HG02973 (cell line): ENCODE measurements around the gene RAP2A.

Experiments
- ATAC-seq: cut with Tn5 transposase; IDR thresholded peaks from one replicate; pipeline ENCODE4 v1.9.1; 2021; ENCODE audit warnings: moderate library complexity; ENCODE audit not compliant: unreplicated experiment

RAP2A gene

DNA sequence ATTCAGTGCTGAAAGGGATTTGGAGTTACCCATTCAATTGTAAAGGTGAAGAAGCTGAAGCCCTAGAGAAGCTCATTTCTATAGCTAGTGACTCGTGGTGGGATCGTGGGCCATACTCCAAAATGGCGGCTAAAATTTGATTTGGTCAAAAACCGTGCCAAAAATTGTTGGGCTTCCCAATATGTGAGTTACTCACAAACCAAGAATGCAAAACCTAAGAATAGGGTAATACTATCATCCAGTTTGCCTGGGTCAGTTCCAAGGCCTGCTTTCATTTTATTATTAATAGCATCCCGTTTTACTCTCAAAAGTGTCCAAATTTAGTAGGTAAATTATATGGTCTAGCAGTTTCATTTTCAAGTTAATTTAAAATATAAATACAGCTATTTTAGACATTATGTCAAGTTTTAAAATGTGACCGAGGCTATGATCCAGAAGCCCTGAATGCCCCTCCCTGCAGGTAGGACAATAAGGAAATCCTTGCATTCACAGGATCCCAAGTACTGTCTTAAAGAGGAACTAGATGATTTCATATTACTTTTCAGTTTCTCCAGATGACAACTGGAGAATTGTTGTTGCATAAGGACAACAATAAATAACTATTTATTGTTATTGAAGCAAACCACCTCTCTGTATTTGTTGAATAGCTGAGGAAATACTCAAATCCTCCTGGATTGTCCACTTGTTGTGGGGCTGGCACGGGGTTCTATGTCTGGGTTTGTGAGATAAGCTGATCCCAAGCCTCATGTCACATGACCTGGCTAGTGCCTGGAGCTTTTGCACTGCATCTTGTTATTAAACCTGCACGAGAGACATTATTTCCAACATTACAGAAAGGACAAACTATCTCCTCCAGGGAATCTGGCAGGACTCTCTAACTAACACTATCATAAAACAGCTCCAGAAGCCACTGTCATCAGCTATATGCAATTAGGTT is 11.6 kb upstream of the RAP2A start:
- no peak for ATAC-seq

DNA sequence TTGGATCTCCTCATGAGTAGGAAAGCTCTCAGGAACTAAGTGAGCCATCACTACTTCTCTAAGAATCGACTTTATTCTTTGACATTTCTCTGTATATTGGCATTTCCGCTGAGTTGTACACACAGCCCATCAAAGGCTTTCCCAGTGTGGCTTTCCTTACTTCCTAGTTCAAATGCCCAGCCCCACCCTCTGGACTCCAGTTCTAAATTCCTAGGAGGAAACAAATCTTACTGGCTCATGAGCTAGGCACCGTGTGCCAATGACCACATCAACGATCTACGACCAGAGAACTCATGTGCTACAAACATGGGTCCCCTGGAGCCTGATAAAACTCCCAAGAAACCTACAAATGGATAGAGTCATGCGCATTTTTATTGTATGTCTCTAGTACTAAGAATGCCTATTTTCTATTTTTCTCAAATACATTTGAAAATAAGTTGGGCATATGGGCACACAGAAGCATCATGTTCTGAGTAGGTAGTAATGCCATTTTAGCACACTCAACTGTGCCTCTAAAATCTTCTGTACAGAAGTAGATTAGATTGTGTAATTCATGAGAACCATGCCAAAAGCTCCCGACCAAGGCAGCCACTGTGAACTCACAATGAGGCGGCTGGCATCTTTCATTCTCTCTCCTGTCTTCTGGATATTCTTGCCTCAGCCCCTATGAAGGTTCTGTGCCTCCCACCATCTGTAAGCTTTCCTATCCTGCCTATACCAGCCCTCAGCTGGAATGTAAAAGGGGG is 10.5 kb upstream of the RAP2A start:
- no peak for ATAC-seq

DNA sequence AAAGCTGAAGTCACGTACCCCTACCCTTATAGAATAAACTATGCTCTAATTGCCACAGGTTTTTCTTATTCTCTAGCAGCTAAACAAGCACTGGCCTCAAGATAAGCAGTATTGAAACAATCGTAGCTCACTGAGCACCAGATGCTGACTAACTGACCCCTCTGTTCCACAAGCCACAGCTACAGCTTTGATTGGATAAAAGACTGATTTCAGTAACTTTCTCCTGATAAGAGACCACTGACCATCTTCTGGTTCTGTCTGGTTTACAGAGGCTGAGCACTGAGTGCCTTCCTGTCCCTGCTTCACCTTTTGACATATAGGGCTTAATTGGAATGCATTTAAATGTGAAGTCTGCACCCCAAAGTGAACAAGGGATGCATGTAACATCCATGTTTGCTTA is 8.4 kb upstream of the RAP2A start:
- no peak for ATAC-seq

DNA sequence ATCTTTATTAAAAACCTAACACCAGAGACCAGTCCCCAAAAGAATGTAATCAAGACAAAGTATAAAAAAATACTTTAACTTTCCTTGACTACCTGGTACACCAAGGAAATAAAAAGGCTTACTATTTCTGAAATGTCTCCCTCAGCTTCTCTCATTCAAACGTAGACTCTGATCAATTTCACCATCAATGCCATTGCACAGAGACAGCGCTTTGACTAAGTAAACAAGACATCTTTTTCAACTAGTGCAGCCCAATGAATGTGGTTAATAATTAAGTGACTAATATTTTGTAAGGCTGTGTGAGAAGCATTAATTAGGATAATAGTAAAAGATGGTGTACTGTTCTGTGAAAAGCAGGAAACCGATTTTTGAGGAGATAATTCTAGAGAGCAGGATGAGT is 7.3 kb upstream of the RAP2A start:
- no peak for ATAC-seq

DNA sequence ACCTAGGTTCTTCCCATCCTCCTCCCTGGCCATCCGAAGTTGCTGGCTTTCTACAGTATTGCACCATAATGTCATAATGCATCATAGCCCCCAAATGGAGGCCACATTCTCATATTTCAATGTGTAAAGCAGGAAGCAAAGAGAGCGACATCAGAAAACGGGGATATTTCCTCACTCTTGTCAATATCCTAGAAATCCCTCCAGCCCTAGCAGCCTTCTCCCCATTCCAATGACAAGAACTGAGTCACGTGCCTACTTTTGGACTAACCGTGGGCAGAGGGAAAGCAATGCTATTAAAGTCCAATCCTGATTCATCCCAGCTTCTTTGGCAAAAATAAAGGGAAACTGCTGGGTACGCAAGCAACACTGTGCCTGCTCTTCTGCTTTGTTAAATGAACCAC is 4.3 kb upstream of the RAP2A start:
- ATAC-seq = no peak

DNA sequence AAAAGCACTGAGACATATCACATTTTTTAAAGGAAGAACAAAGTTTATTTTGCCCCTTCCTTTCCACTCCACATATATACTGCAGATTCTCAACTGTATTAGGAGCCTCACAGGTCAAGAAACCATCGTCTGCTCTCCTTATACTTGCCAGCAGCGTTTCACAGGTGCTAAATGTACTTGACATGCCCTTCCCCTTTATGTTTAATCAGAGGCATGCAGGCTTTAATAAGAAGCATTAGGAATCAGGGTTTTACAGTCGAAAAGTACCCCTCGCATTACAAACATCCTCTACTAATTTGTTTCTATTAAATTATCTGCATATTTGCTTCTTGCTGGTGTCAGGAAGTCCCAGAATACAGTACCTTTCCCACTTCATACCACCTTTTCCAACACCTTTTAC is 3.7 kb upstream of the RAP2A start:
- ATAC-seq = no peak

DNA sequence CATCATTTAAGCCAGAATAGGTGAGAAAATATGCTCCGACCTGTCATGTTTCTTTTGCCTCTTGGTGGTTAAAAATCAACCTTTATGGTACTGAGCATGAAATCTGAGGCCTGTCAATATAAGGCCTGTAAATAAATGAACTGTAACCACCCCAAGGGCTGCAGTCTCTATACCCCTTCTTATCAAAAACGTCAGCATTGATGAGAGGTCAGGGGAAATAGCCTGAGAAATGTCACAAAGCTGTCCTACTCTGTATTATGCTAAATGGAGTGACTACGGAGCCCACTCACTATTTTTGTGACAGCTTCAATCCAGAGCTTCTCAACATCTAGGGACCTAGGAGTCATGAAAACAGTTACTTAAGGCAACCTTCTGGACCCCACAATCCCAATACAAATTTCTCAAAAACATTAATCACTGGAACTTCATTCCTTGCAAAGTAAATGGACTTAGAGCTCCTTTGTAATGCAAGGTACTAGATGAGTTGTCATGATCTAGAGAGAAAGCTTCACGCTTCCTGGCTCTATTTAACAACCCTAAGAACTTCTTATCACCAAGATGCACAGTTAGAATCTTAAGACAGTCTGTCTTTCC is 2.7 kb upstream of the RAP2A start:
- ATAC-seq = no peak

DNA sequence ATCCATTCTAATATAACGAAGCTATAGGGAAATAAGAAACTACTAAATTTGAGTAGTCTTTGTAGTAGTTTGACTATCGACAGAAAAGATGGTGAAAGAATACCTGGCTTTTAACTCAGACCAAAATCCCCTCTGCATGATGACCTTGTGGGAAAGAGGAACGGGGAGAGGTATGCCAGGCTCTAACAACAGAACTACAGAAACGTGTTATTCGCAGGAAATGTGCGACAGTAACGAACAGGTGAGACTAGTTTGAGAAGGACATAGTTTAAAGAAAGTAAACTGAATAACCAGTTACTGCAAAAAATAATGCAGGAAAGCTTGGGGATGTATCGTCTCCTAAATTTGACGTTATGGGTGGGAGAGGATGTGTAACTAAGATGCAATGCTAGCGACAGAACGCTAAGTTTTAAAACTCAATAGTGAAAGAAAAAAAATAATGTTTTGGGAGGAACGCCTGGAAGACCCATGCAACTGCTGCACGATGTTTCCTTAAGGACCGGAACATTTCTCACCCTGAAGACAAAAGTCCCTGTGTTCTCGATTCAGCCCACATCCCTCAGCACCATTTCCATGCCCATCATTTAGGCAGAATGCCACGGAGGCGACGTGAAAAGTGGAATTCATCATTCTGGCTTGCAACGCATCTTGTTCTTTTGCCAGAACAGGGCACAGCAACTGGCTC is 1.6 kb upstream of the RAP2A start:
- ATAC-seq = no peak

DNA sequence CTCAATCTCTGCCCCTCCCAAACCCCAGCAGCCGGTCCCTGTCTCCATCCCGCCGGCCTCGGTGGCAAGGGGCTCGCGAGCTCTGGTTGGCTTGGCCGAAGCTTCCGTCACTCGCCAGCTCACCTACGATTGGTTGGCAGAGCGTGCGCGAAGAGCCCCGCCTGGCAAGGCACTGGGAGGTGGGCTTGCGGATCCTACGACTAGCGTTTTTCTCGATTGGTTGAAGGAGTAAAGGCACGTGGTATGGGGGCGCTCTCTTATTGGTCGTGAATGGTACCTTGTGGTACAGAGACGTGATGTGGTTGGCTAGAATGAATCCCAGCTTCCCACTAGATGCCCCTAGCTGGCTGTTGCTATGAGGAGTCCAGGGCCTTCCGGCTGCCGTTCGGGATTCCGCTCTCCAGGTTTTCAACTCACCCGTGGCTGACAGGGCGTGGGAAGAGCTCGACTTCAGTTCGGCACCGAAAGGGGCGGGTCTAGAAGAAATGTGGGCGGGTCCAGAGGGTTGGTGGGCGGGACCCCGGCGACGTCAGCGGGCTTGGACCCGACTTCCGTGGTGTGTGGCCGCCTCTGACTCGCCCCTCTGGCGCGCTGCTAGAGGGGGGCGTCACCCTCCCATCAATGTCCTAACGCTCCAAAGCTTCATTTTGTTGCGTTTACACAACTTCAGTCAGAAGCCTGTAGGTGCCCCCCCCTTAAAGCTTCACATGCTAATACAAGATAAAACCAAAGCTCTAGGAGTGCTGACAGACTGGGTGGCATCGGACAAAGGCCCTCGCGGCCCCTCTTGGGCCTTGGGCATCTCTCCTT is 847 bp upstream of the RAP2A start:
- peak; percentile 80 for ATAC-seq

DNA sequence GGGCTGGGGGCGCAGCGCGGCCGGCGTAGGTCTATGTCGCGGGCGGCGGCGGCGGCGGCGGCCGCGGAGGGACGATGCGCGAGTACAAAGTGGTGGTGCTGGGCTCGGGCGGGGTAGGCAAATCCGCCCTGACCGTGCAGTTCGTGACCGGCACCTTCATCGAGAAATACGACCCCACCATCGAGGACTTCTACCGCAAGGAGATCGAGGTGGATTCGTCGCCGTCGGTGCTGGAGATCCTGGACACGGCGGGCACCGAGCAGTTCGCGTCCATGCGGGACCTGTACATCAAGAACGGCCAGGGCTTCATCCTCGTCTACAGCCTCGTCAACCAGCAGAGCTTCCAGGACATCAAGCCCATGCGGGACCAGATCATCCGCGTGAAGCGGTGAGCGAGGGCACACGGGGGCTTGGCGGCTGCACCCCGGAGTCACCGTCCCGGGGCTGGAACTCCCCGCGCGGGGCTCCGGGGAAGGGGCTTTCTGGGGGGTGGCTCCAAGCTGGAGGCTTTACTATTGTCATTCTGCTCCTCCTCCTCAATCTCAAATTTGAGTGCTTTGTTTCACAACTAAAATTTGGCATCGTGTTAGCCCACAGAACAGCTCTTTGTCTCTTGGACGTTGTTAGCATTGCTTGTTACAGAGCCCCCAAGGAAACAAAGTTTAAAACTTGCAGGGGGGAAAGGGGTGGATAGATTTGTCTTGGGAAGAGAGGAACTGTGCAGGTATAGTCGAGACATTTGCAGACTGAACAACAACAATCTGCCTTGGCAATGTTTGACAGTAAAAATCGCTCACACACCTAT is 630 bp downstream of the RAP2A start:
- peak; percentile 3 for ATAC-seq

DNA sequence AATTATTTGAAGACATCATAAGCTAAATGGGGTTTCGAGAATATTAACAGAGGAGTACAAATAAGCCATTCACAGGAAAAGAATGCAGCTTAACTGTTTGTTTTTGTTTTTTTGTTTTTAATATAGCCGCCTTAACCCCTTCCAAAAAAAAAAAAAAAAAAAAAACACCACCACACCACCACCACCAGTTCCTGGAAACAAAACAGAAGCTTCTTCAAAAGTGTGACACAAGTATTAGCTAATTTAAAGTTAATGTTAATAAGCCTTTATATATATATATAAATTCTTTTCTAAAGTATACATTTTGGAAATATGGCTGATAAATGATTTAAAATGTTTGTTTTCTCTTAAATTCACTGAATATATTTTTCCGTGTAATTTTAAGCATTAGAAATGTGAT is 1.4 kb downstream of the RAP2A start:
- ATAC-seq = no peak

DNA sequence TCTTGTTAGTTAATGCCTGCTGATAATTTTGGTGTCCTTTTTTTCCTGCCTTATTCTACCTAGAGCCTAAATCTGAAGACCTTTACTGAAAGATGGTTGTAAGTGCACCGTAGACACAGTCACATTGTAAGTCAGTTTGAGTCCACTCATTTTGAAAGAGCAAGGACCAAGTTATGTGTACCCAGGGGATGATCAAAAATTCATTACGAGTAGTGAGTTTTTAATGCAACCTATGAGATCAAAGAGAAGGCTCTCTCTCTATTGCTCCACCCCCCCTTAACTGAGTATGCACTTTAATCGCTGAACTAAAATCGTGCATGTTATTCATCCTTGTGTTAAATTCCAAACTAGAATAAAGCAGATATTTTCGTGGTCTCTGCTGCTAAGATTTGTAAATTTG is 1.8 kb downstream of the RAP2A start:
- no peak for ATAC-seq

DNA sequence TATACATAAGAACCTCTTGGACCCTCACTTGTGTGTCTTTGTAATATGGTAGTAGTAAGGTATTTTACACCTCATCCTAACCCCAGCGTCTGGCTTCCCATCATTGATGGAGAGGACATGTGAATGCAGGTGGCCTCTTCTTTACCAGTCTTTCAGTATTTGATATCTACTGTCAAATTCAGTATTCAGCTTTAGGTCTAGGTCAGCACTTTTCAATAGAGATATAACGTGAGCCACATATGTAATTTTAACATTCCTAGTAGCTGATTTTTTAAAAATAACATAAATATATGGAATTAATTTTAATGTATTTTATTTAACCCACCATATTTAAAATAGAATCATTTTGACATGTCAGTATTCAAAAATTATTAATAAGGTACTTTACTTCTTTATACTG is 2.9 kb downstream of the RAP2A start:
- ATAC-seq = no peak

DNA sequence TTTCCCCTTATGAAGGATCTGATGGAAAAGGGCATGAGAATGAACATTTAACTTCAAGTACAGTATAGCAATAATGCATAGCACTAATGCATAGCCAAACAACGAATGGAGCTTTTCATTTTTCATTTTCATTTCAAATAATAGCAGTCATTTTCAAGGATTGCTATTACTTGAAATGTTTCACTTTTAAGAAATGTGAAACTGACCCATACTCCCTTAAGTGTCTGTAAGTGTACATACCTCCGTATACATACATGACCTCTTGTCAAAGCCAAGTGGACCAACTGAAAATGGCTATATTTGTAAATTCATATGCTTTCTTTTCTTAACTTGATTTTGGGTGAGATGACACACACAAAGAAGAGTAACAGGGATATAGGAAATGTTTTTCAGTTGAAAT is 3.8 kb downstream of the RAP2A start:
- ATAC-seq = no peak

DNA sequence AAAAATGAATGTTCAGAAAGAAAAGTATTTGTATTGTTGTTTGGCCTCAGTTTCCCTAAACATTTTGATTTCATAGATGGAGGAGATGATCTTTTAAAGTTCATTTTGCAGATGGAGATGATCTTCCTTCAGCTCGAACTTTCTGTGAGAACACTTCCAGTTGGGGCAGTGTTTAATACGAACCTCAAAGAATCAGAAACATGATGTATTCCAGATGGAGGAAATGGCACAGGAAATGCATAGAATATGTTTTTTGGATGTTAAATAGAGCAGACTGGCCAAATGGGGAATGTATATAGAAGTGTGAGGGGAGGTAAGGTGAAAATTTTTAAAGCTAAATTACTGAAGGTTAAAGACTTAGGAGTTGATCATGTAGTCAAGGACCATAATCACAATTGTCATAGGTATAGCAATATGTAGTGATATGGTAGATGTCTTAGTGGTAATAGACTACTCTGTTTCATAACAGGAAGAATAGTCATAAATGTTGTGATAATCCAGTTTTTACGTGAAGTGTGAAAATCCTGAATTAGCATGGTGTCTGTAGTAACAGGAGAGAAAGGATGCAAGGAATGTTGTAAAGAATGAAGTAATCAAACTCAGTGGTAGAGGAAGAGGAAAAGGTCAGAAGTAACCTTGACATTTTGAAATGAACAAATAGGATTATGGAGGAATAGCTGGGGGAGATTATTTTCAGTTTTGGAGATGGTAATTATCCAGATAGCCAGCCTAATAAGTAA is 5.1 kb downstream of the RAP2A start:
- no peak for ATAC-seq

DNA sequence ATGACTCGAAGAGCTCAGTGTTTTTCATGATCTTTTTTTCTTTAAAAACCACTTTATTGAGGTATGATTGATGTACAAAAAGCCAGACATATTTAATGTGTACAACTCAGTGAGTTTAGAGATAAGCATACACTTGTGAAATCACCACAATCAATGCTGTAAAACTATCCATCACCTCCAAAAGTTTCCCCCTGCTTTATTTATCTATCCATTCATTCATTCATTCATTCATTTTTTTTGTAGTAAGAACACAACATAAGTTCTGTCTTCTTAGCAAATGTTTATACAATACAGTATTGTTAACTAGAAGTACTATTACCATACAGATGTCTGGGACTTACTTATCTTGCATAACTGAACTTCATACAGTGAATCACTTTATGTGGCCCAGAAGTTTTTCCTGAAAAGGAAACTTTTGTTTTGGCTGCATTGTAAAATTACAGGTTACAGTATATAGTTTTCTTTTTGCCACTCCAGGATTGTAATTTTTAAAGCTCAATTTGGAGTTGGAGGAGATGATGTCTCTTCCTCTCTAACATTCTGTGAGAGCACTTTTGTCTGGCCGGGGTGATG is 6.7 kb downstream of the RAP2A start:
- ATAC-seq = no peak

DNA sequence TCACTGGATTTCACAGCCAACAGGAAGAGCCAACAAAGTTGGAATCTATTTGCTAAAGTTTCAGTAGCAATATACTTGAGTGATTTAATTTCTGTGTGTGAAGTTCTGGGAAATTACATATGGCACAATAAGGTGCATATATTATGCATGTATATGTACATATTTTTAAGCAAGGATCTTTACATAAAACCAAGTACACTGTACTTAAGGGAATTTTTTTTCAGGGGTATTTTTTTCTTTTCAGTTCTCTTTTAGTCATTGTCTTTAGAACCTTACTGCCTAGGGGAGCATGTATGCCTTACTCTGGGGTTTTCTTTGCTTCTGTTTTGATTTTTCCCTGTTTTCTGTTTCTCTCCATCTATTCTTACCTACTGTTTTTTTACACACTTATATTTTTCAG is 7.4 kb downstream of the RAP2A start:
- peak; percentile 58 for ATAC-seq

DNA sequence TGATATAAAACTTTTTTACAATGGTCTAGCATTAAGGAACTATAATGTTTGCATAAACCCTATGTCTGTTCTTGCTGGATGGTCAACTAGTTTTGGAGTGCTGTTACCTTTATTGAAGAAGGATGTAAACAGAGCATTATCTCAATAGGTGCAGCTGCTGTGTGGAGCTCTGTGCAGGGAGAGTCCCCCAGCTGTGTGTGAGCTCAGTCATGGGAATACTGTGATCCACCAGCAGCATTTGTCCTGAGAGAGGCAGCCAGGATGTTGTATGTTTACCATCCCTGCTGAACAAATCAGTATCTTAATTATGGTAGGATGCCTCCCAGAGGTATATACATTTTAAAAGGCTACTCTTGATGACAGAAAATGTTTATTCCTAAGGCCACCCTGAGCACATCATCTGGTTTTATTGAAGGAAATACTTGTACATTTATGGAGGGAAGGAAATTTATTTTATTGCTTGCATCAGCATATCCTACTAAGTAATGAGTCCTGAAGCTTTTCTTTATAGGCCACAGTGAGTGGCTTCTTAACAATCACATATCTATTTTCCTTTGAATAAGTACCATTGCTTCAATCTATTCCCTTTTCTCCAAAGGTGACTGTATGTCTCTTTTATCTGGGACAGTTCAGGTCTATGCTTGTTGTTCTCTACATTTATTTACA is 11.7 kb downstream of the RAP2A start:
- ATAC-seq = no peak
